WTC11 (cell line): ENCODE measurements around the gene SETD3. TPM values are rescaled to one million over a fixed set of nuclear protein-coding genes. Genes with fewer than 3 reads are reported as not detected.

Experiments
- ATAC-seq: fragments of 200-7000 bp; cut with Tn5 transposase; 2 replicates; pipeline ENCODE4 v1.10.0; 2021; ENCODE audit warnings: mild to moderate bottlenecking, moderate library complexity
- CTCF ChIA-PET: fragments of 300-600 bp; sonication (Branson Sonifier 250); formaldehyde crosslinking; loops from one replicate; lab custom pipeline; 2021; ENCODE audit warnings: antibody characterized with exemption; lab: Charles Lee
- POLR2A ChIA-PET: fragments of 350-600 bp; sonication (Branson Sonifier 250); formaldehyde crosslinking; loops from one replicate; lab custom pipeline; 2021; ENCODE audit warnings: antibody characterized with exemption; lab: Charles Lee
- DNase-seq: peaks from one replicate; pipeline ENCODE4 v3.0.0; 2021; ENCODE audit warnings: low spot score
- H3K27ac Mint-ChIP-seq: 2 replicates; pipeline ENCODE4 v1.8.0; 2021; ENCODE audit warnings: mixed read lengths
- H3K27me3 Mint-ChIP-seq: 2 replicates; pipeline ENCODE4 v1.8.0; 2021; ENCODE audit warnings: low read depth, mild to moderate bottlenecking, moderate library complexity, mixed read lengths
- H3K36me3 Mint-ChIP-seq: 2 replicates; pipeline ENCODE4 v1.8.0; 2021; ENCODE audit warnings: mixed read lengths
- H3K4me1 Mint-ChIP-seq: 2 replicates; pipeline ENCODE4 v1.8.0; 2022; ENCODE audit warnings: mixed read lengths
- H3K4me3 Mint-ChIP-seq: 2 replicates; pipeline ENCODE4 v1.8.0; 2021; ENCODE audit warnings: mild to moderate bottlenecking, moderate library complexity, mixed read lengths
- H3K9me3 Mint-ChIP-seq: 2 replicates; pipeline ENCODE4 v1.8.0; 2021; ENCODE audit warnings: mixed read lengths
- FOXJ3 ChIP-seq: sonication (generic); formaldehyde crosslinking; IDR thresholded peaks from 2 replicates; pipeline ENCODE4 v1.9.0; 2021; ENCODE audit warnings: missing genetic modification reagents, mild to moderate bottlenecking, borderline replicate concordance
- IRF2 ChIP-seq: sonication (generic); formaldehyde crosslinking; IDR thresholded peaks from 2 replicates; pipeline ENCODE4 v1.8.0; 2022; ENCODE audit warnings: low read depth, missing genetic modification reagents, borderline replicate concordance
- JAZF1 ChIP-seq: fragments of 250-450 bp; sonication (Bioruptor Pico); IDR thresholded peaks from 2 replicates; pipeline ENCODE4 v1.9.0; 2021; ENCODE audit warnings: moderate library complexity, mild to moderate bottlenecking, inconsistent platforms
- JUN ChIP-seq: sonication (generic); formaldehyde crosslinking; IDR thresholded peaks from 2 replicates; pipeline ENCODE4 v1.8.0; 2023; ENCODE audit warnings: mild to moderate bottlenecking, missing genetic modification reagents
- NR3C1 ChIP-seq: sonication (generic); formaldehyde crosslinking; conservative IDR thresholded peaks from 2 replicates; pipeline ENCODE4 v1.8.1; 2023; ENCODE audit warnings: low read depth, mild to moderate bottlenecking, missing genetic modification reagents
- SMAD3 ChIP-seq: sonication (generic); formaldehyde crosslinking; IDR thresholded peaks from 2 replicates; pipeline ENCODE4 v1.8.0; 2022; ENCODE audit warnings: missing genetic modification reagents, mild to moderate bottlenecking, borderline replicate concordance
- TEAD4 ChIP-seq: sonication (generic); formaldehyde crosslinking; IDR thresholded peaks from 2 replicates; pipeline ENCODE4 v1.8.0; 2022; ENCODE audit warnings: mild to moderate bottlenecking, missing genetic modification reagents
- ZNF423 ChIP-seq: fragments of 250-450 bp; sonication (Bioruptor Pico); IDR thresholded peaks from 2 replicates; pipeline ENCODE4 v2.1.2; 2022; ENCODE audit warnings: mild to moderate bottlenecking, moderate library complexity
- total RNA-seq: library from RNA; stranded (reverse); gene quantifications from 3 replicates; pipeline ENCODE4 v1.2.3, GENCODE V29; 2021
- TF ChIP-seq, protein P1 (sequence below): sonication (generic); formaldehyde crosslinking; IDR thresholded peaks from 2 replicates; pipeline ENCODE4 v1.8.1; 2023; ENCODE audit warnings: mild to moderate bottlenecking, missing genetic modification reagents, borderline replicate concordance
- TF ChIP-seq, protein P2 (sequence below): sonication (generic); formaldehyde crosslinking; IDR thresholded peaks from 2 replicates; pipeline ENCODE4 v1.8.1; 2022; ENCODE audit warnings: missing genetic modification reagents, borderline replicate concordance
- TF ChIP-seq, protein P3 (sequence below): sonication (generic); formaldehyde crosslinking; IDR thresholded peaks from 2 replicates; pipeline ENCODE4 v1.8.1; 2023; ENCODE audit warnings: mild to moderate bottlenecking, missing genetic modification reagents, moderate library complexity
- TF ChIP-seq, protein P4 (sequence below): sonication (generic); formaldehyde crosslinking; IDR thresholded peaks from 2 replicates; pipeline ENCODE4 v1.8.0; 2022; ENCODE audit warnings: mild to moderate bottlenecking, missing genetic modification reagents
- TF ChIP-seq, protein P5 (sequence below): sonication (generic); formaldehyde crosslinking; conservative IDR thresholded peaks from 2 replicates; pipeline ENCODE4 v1.8.1; 2022; ENCODE audit warnings: mild to moderate bottlenecking, missing genetic modification reagents
- TF ChIP-seq, protein P6 (sequence below): sonication (generic); formaldehyde crosslinking; IDR thresholded peaks from 2 replicates; pipeline ENCODE4 v1.8.1; 2023; ENCODE audit warnings: mild to moderate bottlenecking, moderate library complexity, missing genetic modification reagents
- TF ChIP-seq, protein P7 (sequence below): fragments of 250-450 bp; sonication (Bioruptor Pico); IDR thresholded peaks from 2 replicates; pipeline ENCODE4 v1.8.0; 2021; ENCODE audit warnings: mild to moderate bottlenecking

The SETD3 gene
- total RNA-seq, 1 experiment from 2014 or later = 53.1 TPM

DNA sequence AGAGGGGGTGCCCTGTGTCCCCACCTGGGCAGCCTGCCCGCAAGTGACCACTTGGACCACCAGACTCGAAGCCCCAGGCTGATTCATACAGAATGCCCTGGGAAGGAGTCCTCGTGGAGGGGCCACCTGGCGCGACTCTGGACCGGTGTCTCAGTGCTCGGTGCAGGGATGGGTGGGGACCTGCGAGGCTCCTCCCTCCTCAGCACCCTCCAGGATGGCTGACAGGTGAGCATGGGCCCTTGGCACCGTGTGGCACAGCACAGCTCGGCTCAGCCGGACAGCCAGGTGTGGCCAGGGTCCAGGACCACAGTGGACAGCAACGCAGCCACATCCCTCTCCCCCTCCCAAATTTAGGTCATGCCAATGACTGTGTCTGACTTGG is 45.0 kb upstream of the SETD3 start (continued):
- TF ChIP-seq, protein P1, sequence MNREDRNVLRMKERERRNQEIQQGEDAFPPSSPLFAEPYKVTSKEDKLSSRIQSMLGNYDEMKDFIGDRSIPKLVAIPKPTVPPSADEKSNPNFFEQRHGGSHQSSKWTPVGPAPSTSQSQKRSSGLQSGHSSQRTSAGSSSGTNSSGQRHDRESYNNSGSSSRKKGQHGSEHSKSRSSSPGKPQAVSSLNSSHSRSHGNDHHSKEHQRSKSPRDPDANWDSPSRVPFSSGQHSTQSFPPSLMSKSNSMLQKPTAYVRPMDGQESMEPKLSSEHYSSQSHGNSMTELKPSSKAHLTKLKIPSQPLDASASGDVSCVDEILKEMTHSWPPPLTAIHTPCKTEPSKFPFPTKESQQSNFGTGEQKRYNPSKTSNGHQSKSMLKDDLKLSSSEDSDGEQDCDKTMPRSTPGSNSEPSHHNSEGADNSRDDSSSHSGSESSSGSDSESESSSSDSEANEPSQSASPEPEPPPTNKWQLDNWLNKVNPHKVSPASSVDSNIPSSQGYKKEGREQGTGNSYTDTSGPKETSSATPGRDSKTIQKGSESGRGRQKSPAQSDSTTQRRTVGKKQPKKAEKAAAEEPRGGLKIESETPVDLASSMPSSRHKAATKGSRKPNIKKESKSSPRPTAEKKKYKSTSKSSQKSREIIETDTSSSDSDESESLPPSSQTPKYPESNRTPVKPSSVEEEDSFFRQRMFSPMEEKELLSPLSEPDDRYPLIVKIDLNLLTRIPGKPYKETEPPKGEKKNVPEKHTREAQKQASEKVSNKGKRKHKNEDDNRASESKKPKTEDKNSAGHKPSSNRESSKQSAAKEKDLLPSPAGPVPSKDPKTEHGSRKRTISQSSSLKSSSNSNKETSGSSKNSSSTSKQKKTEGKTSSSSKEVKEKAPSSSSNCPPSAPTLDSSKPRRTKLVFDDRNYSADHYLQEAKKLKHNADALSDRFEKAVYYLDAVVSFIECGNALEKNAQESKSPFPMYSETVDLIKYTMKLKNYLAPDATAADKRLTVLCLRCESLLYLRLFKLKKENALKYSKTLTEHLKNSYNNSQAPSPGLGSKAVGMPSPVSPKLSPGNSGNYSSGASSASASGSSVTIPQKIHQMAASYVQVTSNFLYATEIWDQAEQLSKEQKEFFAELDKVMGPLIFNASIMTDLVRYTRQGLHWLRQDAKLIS = no peak
- TF ChIP-seq, protein P2, sequence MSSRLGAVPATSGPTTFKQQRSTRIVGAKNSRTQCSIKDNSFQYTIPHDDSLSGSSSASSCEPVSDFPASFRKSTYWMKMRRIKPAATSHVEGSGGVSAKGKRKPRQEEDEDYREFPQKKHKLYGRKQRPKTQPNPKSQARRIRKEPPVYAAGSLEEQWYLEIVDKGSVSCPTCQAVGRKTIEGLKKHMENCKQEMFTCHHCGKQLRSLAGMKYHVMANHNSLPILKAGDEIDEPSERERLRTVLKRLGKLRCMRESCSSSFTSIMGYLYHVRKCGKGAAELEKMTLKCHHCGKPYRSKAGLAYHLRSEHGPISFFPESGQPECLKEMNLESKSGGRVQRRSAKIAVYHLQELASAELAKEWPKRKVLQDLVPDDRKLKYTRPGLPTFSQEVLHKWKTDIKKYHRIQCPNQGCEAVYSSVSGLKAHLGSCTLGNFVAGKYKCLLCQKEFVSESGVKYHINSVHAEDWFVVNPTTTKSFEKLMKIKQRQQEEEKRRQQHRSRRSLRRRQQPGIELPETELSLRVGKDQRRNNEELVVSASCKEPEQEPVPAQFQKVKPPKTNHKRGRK (CRISPR knock-in tag) = no peak
- TF ChIP-seq, protein P3, sequence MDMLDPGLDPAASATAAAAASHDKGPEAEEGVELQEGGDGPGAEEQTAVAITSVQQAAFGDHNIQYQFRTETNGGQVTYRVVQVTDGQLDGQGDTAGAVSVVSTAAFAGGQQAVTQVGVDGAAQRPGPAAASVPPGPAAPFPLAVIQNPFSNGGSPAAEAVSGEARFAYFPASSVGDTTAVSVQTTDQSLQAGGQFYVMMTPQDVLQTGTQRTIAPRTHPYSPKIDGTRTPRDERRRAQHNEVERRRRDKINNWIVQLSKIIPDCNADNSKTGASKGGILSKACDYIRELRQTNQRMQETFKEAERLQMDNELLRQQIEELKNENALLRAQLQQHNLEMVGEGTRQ (CRISPR knock-in tag) = no peak
- TF ChIP-seq FOXJ3 (CRISPR knock-in tag) = no peak
- TF ChIP-seq IRF2 (CRISPR knock-in tag) = no peak
- TF ChIP-seq, protein P4, sequence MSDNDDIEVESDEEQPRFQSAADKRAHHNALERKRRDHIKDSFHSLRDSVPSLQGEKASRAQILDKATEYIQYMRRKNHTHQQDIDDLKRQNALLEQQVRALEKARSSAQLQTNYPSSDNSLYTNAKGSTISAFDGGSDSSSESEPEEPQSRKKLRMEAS (CRISPR knock-in tag) = no peak
- TF ChIP-seq, all 79 proteins: peak for 0

DNA sequence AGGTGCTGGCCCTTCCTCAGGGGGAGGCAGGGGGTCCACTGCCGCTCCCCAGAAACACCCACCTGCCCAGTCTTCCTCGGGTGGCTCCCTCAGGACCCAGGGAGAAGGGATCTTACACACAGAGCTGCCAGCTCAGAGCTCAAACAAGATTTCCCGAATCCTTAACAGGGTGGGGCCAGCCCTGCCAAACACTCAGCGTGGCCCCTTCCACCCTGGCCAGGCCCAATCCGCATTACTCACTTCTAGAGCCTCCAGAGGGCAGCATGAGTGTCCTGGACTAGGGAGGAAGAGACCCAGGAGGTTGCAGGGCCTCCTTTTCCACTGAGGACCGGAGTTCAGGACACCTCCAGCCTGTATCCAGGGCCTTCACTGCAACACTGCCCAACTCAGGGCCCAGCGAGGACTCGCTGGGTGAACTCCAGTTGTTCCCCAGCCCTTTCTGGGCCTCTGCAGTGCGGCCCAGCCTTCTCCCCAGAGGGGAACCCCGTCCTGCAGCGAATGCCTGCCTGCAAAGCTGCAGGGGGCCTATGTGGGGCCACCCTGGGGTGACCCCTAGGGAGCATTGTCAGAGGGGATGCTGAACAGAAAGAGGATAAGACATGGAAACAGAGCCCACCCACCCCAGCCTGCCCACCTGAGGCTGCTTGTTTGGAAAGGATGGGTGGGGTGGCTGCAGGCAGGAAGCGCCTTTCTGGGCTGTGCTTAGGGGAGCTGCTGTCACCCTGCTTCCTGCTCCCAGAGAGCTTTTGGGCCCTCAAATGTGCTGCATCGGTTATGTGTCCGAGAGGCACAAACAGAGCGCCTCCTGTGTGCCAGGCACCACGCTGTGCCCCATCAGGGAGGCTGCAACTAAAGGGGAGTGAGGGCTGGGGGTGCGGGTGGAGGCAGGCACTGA is 44.4 kb upstream of the SETD3 start:
- Mint-ChIP-seq H3K36me3 (no peaks in the 10 kb centered on the region), H3K4me1 (peaks cover 52% of the 10 kb centered on the region), H3K4me3 (no peak overlapping the region), H3K9me3 (no peaks in the 10 kb centered on the region), H3K27me3 (no peaks in the 10 kb centered on the region), H3K27ac (peak overlapping the region; percentile 60)
- no peak for TF ChIP-seq IRF2 (CRISPR knock-in tag)
- TF ChIP-seq JUN = no peak
- TF ChIP-seq SMAD3 (CRISPR knock-in tag) = no peak
- TF ChIP-seq, protein P5, sequence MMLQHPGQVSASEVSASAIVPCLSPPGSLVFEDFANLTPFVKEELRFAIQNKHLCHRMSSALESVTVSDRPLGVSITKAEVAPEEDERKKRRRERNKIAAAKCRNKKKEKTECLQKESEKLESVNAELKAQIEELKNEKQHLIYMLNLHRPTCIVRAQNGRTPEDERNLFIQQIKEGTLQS (CRISPR knock-in tag) = no peak
- TF ChIP-seq, protein P6, sequence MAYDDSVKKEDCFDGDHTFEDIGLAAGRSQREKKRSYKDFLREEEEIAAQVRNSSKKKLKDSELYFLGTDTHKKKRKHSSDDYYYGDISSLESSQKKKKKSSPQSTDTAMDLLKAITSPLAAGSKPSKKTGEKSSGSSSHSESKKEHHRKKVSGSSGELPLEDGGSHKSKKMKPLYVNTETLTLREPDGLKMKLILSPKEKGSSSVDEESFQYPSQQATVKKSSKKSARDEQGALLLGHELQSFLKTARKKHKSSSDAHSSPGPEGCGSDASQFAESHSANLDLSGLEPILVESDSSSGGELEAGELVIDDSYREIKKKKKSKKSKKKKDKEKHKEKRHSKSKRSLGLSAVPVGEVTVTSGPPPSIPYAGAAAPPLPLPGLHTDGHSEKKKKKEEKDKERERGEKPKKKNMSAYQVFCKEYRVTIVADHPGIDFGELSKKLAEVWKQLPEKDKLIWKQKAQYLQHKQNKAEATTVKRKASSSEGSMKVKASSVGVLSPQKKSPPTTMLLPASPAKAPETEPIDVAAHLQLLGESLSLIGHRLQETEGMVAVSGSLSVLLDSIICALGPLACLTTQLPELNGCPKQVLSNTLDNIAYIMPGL (CRISPR knock-in tag) = 0 out of 2 replicates have a peak, but pooled peaks have one; percentile 15
- TF ChIP-seq ZNF423 (CRISPR knock-in tag) = peak; percentile 86
- no peak for TF ChIP-seq JAZF1 (CRISPR knock-in tag)
- no peak for TF ChIP-seq NR3C1
- TF ChIP-seq, protein P7, sequence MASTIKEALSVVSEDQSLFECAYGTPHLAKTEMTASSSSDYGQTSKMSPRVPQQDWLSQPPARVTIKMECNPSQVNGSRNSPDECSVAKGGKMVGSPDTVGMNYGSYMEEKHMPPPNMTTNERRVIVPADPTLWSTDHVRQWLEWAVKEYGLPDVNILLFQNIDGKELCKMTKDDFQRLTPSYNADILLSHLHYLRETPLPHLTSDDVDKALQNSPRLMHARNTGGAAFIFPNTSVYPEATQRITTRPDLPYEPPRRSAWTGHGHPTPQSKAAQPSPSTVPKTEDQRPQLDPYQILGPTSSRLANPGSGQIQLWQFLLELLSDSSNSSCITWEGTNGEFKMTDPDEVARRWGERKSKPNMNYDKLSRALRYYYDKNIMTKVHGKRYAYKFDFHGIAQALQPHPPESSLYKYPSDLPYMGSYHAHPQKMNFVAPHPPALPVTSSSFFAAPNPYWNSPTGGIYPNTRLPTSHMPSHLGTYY (CRISPR knock-in tag) = no peak
- no peak for TF ChIP-seq TEAD4 (CRISPR knock-in tag)
- ChIA-PET POLR2A (interaction anchor here (1.2 kb wide), 1 partner anchor 44 kb away, joined by 3 read pairs; the partner anchor contains the start of genes CCNK and SETD3), CTCF (interaction anchor here (0.7 to 2.9 kb wide), 21 partner anchors 11 to 668 kb away, joined by 3 to 24 read pairs (median 4); partner anchors contain the start of genes CCNK and SETD3)
- DNase-seq = no peak
- ATAC-seq = peak; percentile 57
